ENCODE results near the gene TCF7L1.

TCF7L1 gene

GRCh38 chr2:85173909-85174308 is 40.7 kb downstream of the TCF7L1 start:
- peaks cover 7% of the 10 kb centered on the region for H3K9me3 ChIP-seq (ENCODE audit: insufficient read depth, low read length)
- no peaks in the 10 kb centered on the region for H4K20me1 ChIP-seq (ENCODE audit: insufficient read depth, low read length)
- H3K79me2 ChIP-seq (ENCODE audit: low read length) = no peaks in the 10 kb centered on the region
- H3K9ac ChIP-seq (ENCODE audit: low read length) = no peak overlapping the region
- H3K4me1 ChIP-seq (ENCODE audit: low read length) = no peaks in the 10 kb centered on the region
- TF ChIP-seq CTCF (IDR thresholded peaks at IDR 0.05; ENCODE audit: low read depth, low read length) (no peak), EZH2phosphoT487 (IDR thresholded peaks at IDR 0.05; ENCODE audit: low read depth) (no peak)
- H3K27ac ChIP-seq (ENCODE audit: low read length) = no peak overlapping the region
- H3K4me3 ChIP-seq (ENCODE audit: low read length) = no peak overlapping the region
- no peaks in the 10 kb centered on the region for H3K36me3 ChIP-seq (replicated peaks; ENCODE audit: low read depth, low read length)
- no peak overlapping the region for H3K4me2 ChIP-seq (ENCODE audit: low read length)
- H3K27me3 ChIP-seq (ENCODE audit: low read depth, low read length) = no peaks in the 10 kb centered on the region
- no peak overlapping the region for H2AFZ ChIP-seq (ENCODE audit: low read depth, low read length)

GRCh38 chr2:85174943-85175342 is 41.8 kb downstream of the TCF7L1 start:
- Histone ChIP-seq H3K4me1 (ENCODE audit: low read length) (no peaks in the 10 kb centered on the region), H3K36me3 (replicated peaks; ENCODE audit: low read depth, low read length) (no peaks in the 10 kb centered on the region), H4K20me1 (ENCODE audit: insufficient read depth, low read length) (no peaks in the 10 kb centered on the region), H3K27me3 (ENCODE audit: low read depth, low read length) (no peaks in the 10 kb centered on the region), H3K27ac (ENCODE audit: low read length) (no peak overlapping the region), H3K4me2 (ENCODE audit: low read length) (no peak overlapping the region), H3K9me3 (ENCODE audit: insufficient read depth, low read length) (peaks cover 7% of the 10 kb centered on the region), H3K4me3 (ENCODE audit: low read length) (no peak overlapping the region), H3K9ac (ENCODE audit: low read length) (no peak overlapping the region), H2AFZ (ENCODE audit: low read depth, low read length) (no peak overlapping the region), H3K79me2 (ENCODE audit: low read length) (no peaks in the 10 kb centered on the region)
- TF ChIP-seq CTCF (IDR thresholded peaks at IDR 0.05; ENCODE audit: low read depth, low read length) (no peak), EZH2phosphoT487 (IDR thresholded peaks at IDR 0.05; ENCODE audit: low read depth) (no peak)

GRCh38 chr2:85175369-85176299 is 42.4 kb downstream of the TCF7L1 start:
- Histone ChIP-seq H3K79me2 (ENCODE audit: low read length) (no peaks in the 10 kb centered on the region), H3K4me2 (ENCODE audit: low read length) (no peak overlapping the region), H3K27me3 (ENCODE audit: low read depth, low read length) (no peaks in the 10 kb centered on the region), H2AFZ (ENCODE audit: low read depth, low read length) (no peak overlapping the region), H3K36me3 (replicated peaks; ENCODE audit: low read depth, low read length) (no peaks in the 10 kb centered on the region), H4K20me1 (ENCODE audit: insufficient read depth, low read length) (no peaks in the 10 kb centered on the region), H3K9ac (ENCODE audit: low read length) (no peak overlapping the region), H3K27ac (ENCODE audit: low read length) (no peak overlapping the region), H3K4me1 (ENCODE audit: low read length) (no peaks in the 10 kb centered on the region), H3K9me3 (ENCODE audit: insufficient read depth, low read length) (peaks cover 7% of the 10 kb centered on the region), H3K4me3 (ENCODE audit: low read length) (no peak overlapping the region)
- TF ChIP-seq CTCF (IDR thresholded peaks at IDR 0.05; ENCODE audit: low read depth, low read length) (no peak), EZH2phosphoT487 (IDR thresholded peaks at IDR 0.05; ENCODE audit: low read depth) (no peak)

- Histone ChIP-seq H3K36me3 (replicated peaks; ENCODE audit: low read depth, low read length) (no peaks in the 10 kb centered on the region), H4K20me1 (ENCODE audit: insufficient read depth, low read length) (no peaks in the 10 kb centered on the region), H3K4me2 (ENCODE audit: low read length) (no peak overlapping the region), H3K9me3 (ENCODE audit: insufficient read depth, low read length) (no peaks in the 10 kb centered on the region), H3K27me3 (ENCODE audit: low read depth, low read length) (no peaks in the 10 kb centered on the region), H3K4me3 (ENCODE audit: low read length) (no peak overlapping the region), H3K79me2 (ENCODE audit: low read length) (no peaks in the 10 kb centered on the region), H2AFZ (ENCODE audit: low read depth, low read length) (no peak overlapping the region), H3K4me1 (ENCODE audit: low read length) (no peaks in the 10 kb centered on the region), H3K9ac (ENCODE audit: low read length) (no peak overlapping the region), H3K27ac (ENCODE audit: low read length) (no peak overlapping the region)
- TF ChIP-seq CTCF (IDR thresholded peaks at IDR 0.05; ENCODE audit: low read depth, low read length) = no peak
- no peak for TF ChIP-seq EZH2phosphoT487 (IDR thresholded peaks at IDR 0.05; ENCODE audit: low read depth)
Observed at GRCh38 chr2:85177031-85177824, 44.0 kb downstream of the TCF7L1 start.
